Fibroblast of skin of left quadriceps (primary cell): ENCODE measurements around the gene SIK2.

Experiments used
- DNase-seq, 2 experiments: peaks; one replicate each; pipeline ENCODE4 v3.0.0-alpha.2; 2013; ENCODE audit warnings: low read depth in 2 of 2

The SIK2 gene

GRCh38 chr11:111601979-111602864, at the start of gene SIK2:
Gene SIK2, plus strand, starts transcription at chr11:111602449. Its CDS starts 115 bp downstream, at chr11:111602564.
- peak; percentile 89 to 91 for DNase-seq

- no peak for DNase-seq
These were observed 47.7 kb upstream of the SIK2 start for GRCh38 chr11:111554532-111554931.

- no peak for DNase-seq
These were observed 47.0 kb upstream of the SIK2 start for GRCh38 chr11:111555255-111555654.

- peak; percentile 99 for DNase-seq
These were observed 44.7 kb upstream of the SIK2 start for GRCh38 chr11:111557425-111558111.

- DNase-seq: no peak
These were observed 42.3 kb upstream of the SIK2 start for GRCh38 chr11:111559800-111560464.

GRCh38 chr11:111560800-111561199, 41.4 kb upstream of the SIK2 start:
- no peak for DNase-seq

GRCh38 chr11:111561306-111561705, 40.9 kb upstream of the SIK2 start:
- no peak for DNase-seq

GRCh38 chr11:111561791-111562325, 40.4 kb upstream of the SIK2 start:
- DNase-seq: peak; percentile 82 to 84

GRCh38 chr11:111562692-111563389, 39.4 kb upstream of the SIK2 start:
- no peak for DNase-seq

GRCh38 chr11:111565114-111565720, 37.0 kb upstream of the SIK2 start:
- DNase-seq: peak in 1 of 2 experiments; percentile 66

GRCh38 chr11:111566324-111566723, 35.9 kb upstream of the SIK2 start:
- no peak for DNase-seq

GRCh38 chr11:111569476-111569875, 32.8 kb upstream of the SIK2 start:
- peak in 1 of 2 experiments; percentile 39 for DNase-seq

- DNase-seq: no peak
These were observed 31.5 kb upstream of the SIK2 start for GRCh38 chr11:111570796-111571195.

GRCh38 chr11:111571829-111572501, 30.3 kb upstream of the SIK2 start:
- no peak for DNase-seq

- DNase-seq: no peak
These were observed 29.7 kb upstream of the SIK2 start for GRCh38 chr11:111572581-111572980.

- DNase-seq: no peak
These were observed 28.4 kb upstream of the SIK2 start for GRCh38 chr11:111573821-111574249.

GRCh38 chr11:111574373-111575225, 27.6 kb upstream of the SIK2 start:
- DNase-seq: no peak

GRCh38 chr11:111575740-111576139, 26.5 kb upstream of the SIK2 start:
- DNase-seq: no peak

- DNase-seq: no peak
These were observed 24.4 kb upstream of the SIK2 start for GRCh38 chr11:111577821-111578220.
